ENCODE measurements around the gene CDC14B. TPM values are rescaled to one million over a fixed set of nuclear protein-coding genes. Genes with fewer than 3 reads are reported as not detected.

Gene CDC14B
- total RNA-seq, 1 donor from 2014 or later, result 24.7 TPM

GRCh38 chr9:96485280-96485679 is 134.4 kb downstream of the CDC14B start:
- no peak for DNase-seq (ENCODE audit: low spot score)

GRCh38 chr9:96484521-96484931 is 135.1 kb downstream of the CDC14B start:
- DNase-seq (ENCODE audit: low spot score), result no peak

GRCh38 chr9:96483733-96484390 is 135.8 kb downstream of the CDC14B start:
- no peak for DNase-seq (ENCODE audit: low spot score)

- DNase-seq (ENCODE audit: low spot score), result no peak
These were observed 136.4 kb downstream of the CDC14B start for GRCh38 chr9:96483197-96483596.

- DNase-seq (ENCODE audit: low spot score), result no peak
These were observed 137.2 kb downstream of the CDC14B start for GRCh38 chr9:96482476-96482875.

GRCh38 chr9:96480736-96481135 is 138.9 kb downstream of the CDC14B start:
- no peak for DNase-seq (ENCODE audit: low spot score)

GRCh38 chr9:96478829-96479371 is 140.7 kb downstream of the CDC14B start:
- DNase-seq (ENCODE audit: low spot score), result no peak

GRCh38 chr9:96476591-96476990 is 143.1 kb downstream of the CDC14B start:
- DNase-seq (ENCODE audit: low spot score), result no peak

GRCh38 chr9:96476013-96476412 is 143.6 kb downstream of the CDC14B start:
- no peak for DNase-seq (ENCODE audit: low spot score)

GRCh38 chr9:96467784-96468183 is 151.9 kb downstream of the CDC14B start:
- DNase-seq (ENCODE audit: low spot score), result no peak

- DNase-seq (ENCODE audit: low spot score), result no peak
These were observed 155.2 kb downstream of the CDC14B start for GRCh38 chr9:96464426-96464825.

GRCh38 chr9:96462541-96462940 is 157.1 kb downstream of the CDC14B start:
- no peak for DNase-seq (ENCODE audit: low spot score)

GRCh38 chr9:96461336-96461735 is 158.3 kb downstream of the CDC14B start:
- no peak for DNase-seq (ENCODE audit: low spot score)

- DNase-seq (ENCODE audit: low spot score), result no peak
These were observed 158.8 kb downstream of the CDC14B start for GRCh38 chr9:96460882-96461281.

GRCh38 chr9:96460470-96460869 is 159.2 kb downstream of the CDC14B start:
- DNase-seq (ENCODE audit: low spot score), result no peak

- DNase-seq (ENCODE audit: low spot score), result no peak
These were observed 160.2 kb downstream of the CDC14B start for GRCh38 chr9:96459268-96460007.

GRCh38 chr9:96458226-96458625 is 161.4 kb downstream of the CDC14B start:
- no peak for DNase-seq (ENCODE audit: low spot score)

GRCh38 chr9:96457266-96457665 is 162.4 kb downstream of the CDC14B start:
- no peak for DNase-seq (ENCODE audit: low spot score)

- DNase-seq (ENCODE audit: low spot score), result no peak
These were observed 166.0 kb downstream of the CDC14B start for GRCh38 chr9:96453625-96454024.

GRCh38 chr9:96450613-96451528 is 168.8 kb downstream of the CDC14B start:
- DNase-seq (ENCODE audit: low spot score), result peak; percentile 24
